Gastrocnemius medialis (tissue), 4 donors: Measurements from ENCODE around the gene ENGASE. TPM values are rescaled to one million over a fixed set of nuclear protein-coding genes. Genes with fewer than 3 reads are reported as not detected.
A peak's percentile ranks its signal among the peaks of the same experiment; 100 is the strongest.

Experiments used
- ATAC-seq, 2 donors: fragments of 150-250 bp; one replicate each; pipeline ENCODE4 v1.9.1; 2016
- DNase-seq, 2 donors: peaks; one replicate each; pipeline ENCODE4 v3.0.0-alpha.2; 2019
- H3K27ac ChIP-seq, 4 donors: fragments of 200-600 bp; sonication (generic); 1 replicate in 1 of 4; 2 replicates in 3 of 4; pipeline ENCODE4 v1.5.1; 2016 to 2018; ENCODE audit warnings: mild to moderate bottlenecking in 2 of 4, moderate library complexity in 1 of 4
- H3K27me3 ChIP-seq, 3 donors: fragments of 200-600 bp; sonication (generic) in 2 of 3; 1 replicate in 1 of 3; 2 replicates in 2 of 3; pipeline versions ENCODE4 v1.5.1 to v1.6.0; 2016 to 2019; ENCODE audit warnings: mild to moderate bottlenecking in 1 of 3, moderate library complexity in 1 of 3
- H3K36me3 ChIP-seq, 2 donors: fragments of 200-600 bp; sonication (generic) in 1 of 2; one replicate each; pipeline ENCODE4 v1.5.1; 2017 to 2018
- H3K4me1 ChIP-seq, 2 donors: fragments of 200-600 bp; sonication (generic) in 1 of 2; one replicate each; pipeline ENCODE4 v1.5.1; 2016 to 2017; ENCODE audit warnings: mild to moderate bottlenecking in 2 of 2
- H3K4me3 ChIP-seq, 4 donors: fragments of 200-600 bp; sonication (generic) in 3 of 4; 1 replicate in 1 of 4; 2 replicates in 3 of 4; pipeline ENCODE4 v1.5.1; 2016 to 2019; ENCODE audit warnings: mild to moderate bottlenecking in 2 of 4
- H3K9me3 ChIP-seq, 3 donors: fragments of 200-600 bp; sonication (generic) in 2 of 3; 1 replicate in 1 of 3; 2 replicates in 2 of 3; pipeline ENCODE4 v1.5.1; 2016 to 2019
- CTCF ChIP-seq, 5 experiments: fragments of 450-650 bp in 3 of 5; fragments of 200-600 bp in 2 of 5; sonication (generic) in 2 of 5; IDR thresholded peaks in 4 of 5; conservative IDR thresholded peaks in 1 of 5; 1 replicate in 4 of 5; 2 replicates in 1 of 5; pipeline ENCODE4 v1.5.1; 2016 to 2019; ENCODE audit warnings: antibody characterized with exemption in 5 of 5, mild to moderate bottlenecking in 3 of 5, moderate library complexity in 3 of 5
- POLR2A ChIP-seq, 2 donors: fragments of 450-650 bp; IDR thresholded peaks; one replicate each; pipeline ENCODE4 v1.6.1; 2017; ENCODE audit warnings: antibody characterized with exemption in 2 of 2, mild to moderate bottlenecking in 2 of 2, moderate library complexity in 2 of 2
- in situ Hi-C, 4 donors: fragments of 200-750 bp; cut with MboI; loops; one replicate each; pipeline versions ENCODE4 v1.15.0 to v1.8.0; 2017; ENCODE audit warnings: low sequenced_read_pairs in 4 of 4
- intact Hi-C: fragments of 100-400 bp; cut with DNase I; formaldehyde crosslinking; loops from one replicate; pipeline ENCODE4 v1.15.1; 2023; ENCODE audit warnings: low total_unique reads
- total RNA-seq, 4 donors: library from RNA; depleted of rRNA; stranded (reverse); fragments of >200 nt; gene quantifications; one replicate each; pipeline versions ENCODE4 v1.1.0 to v1.2.3, GENCODE V29; 2016

ENGASE gene
- total RNA-seq, 4 donors from 2014 or later = 5.1 to 14.2 (median 9.3) TPM

GRCh38 chr17:79075446-79075750, 774 bp downstream of the ENGASE start:
- peak overlapping the region; percentile 73 to 88 (median 76) for H3K4me3 ChIP-seq
- no peaks in the 10 kb centered on the region for H3K27me3 ChIP-seq
- in situ Hi-C loops (no loop called here), intact Hi-C loops (loop anchor here (5.0 to 10.0 kb wide), 2 partner anchors 53 to 229 kb away; partner anchors contain the start of gene C1QTNF1)
- peaks cover 34 to 41% of the 10 kb centered on the region in 2 donors for H3K4me1 ChIP-seq
- peaks cover 0 to 23% of the 10 kb centered on the region in 2 donors for H3K36me3 ChIP-seq
- H3K9me3 ChIP-seq = no peaks in the 10 kb centered on the region
- TF ChIP-seq CTCF (IDR thresholded peaks at IDR 0.05 in 4 of 5, conservative IDR thresholded peaks at IDR 0.05 in 1 of 5) (no peak), POLR2A (IDR thresholded peaks at IDR 0.05) (no peak)
- ATAC-seq (peak; percentile 35 to 41), DNase-seq (no peak)
- H3K27ac ChIP-seq = peak overlapping the region; percentile 87 to 98 (median 93)

GRCh38 chr17:79075861-79076406, 1.3 kb downstream of the ENGASE start:
- peak in 1 of 2 donors; percentile 19 for DNase-seq
- H3K27me3 ChIP-seq = no peaks in the 10 kb centered on the region
- ATAC-seq = peak; percentile 24 to 35
- peak overlapping the region; percentile 87 to 98 (median 93) for H3K27ac ChIP-seq
- H3K4me1 ChIP-seq = peaks cover 34 to 41% of the 10 kb centered on the region in 2 donors
- peaks cover 0 to 28% of the 10 kb centered on the region in 2 donors for H3K36me3 ChIP-seq
- no peaks in the 10 kb centered on the region for H3K9me3 ChIP-seq
- in situ Hi-C loops = no loop called here
- intact Hi-C loops = loop anchor here (5.0 to 10.0 kb wide), 2 partner anchors 54 to 229 kb away; partner anchors contain the start of gene C1QTNF1
- TF ChIP-seq CTCF (IDR thresholded peaks at IDR 0.05 in 4 of 5, conservative IDR thresholded peaks at IDR 0.05 in 1 of 5) (no peak), POLR2A (IDR thresholded peaks at IDR 0.05) (no peak)
- peak overlapping the region; percentile 73 to 88 (median 76) for H3K4me3 ChIP-seq

- Histone ChIP-seq H3K27me3 (no peaks in the 10 kb centered on the region), H3K27ac (peak overlapping the region; percentile 87 to 98 (median 93)), H3K4me1 (peaks cover 34 to 41% of the 10 kb centered on the region in 2 donors), H3K9me3 (no peaks in the 10 kb centered on the region), H3K36me3 (peaks cover 0 to 38% of the 10 kb centered on the region in 2 donors), H3K4me3 (no peak overlapping the region)
- ATAC-seq (no peak), DNase-seq (peak in 1 of 2 donors; percentile 11)
- in situ Hi-C loops = no loop called here
- TF ChIP-seq CTCF (IDR thresholded peaks at IDR 0.05 in 4 of 5, conservative IDR thresholded peaks at IDR 0.05 in 1 of 5) = no peak
- no peak for TF ChIP-seq POLR2A (IDR thresholded peaks at IDR 0.05)
- intact Hi-C loops = loop anchor here (5.0 to 10.0 kb wide), 2 partner anchors 55 to 227 kb away; partner anchors contain the start of gene C1QTNF1
These were observed 3.0 kb downstream of the ENGASE start for GRCh38 chr17:79077587-79077986.

- in situ Hi-C loops = no loop called here
- H3K27ac ChIP-seq = peak overlapping the region; percentile 87 to 98 (median 93)
- H3K4me3 ChIP-seq = no peak overlapping the region
- H3K9me3 ChIP-seq = no peaks in the 10 kb centered on the region
- H3K36me3 ChIP-seq = peaks cover 0 to 47% of the 10 kb centered on the region in 2 donors
- no peaks in the 10 kb centered on the region for H3K27me3 ChIP-seq
- TF ChIP-seq POLR2A (IDR thresholded peaks at IDR 0.05) (no peak), CTCF (IDR thresholded peaks at IDR 0.05 in 4 of 5, conservative IDR thresholded peaks at IDR 0.05 in 1 of 5) (no peak)
- no peak for ATAC-seq
- peaks cover 34 to 41% of the 10 kb centered on the region in 2 donors for H3K4me1 ChIP-seq
- DNase-seq = peak in 1 of 2 donors; percentile 10
- intact Hi-C loops = loop anchor here (5.0 to 10.0 kb wide), 2 partner anchors 56 to 226 kb away; partner anchors contain the start of gene C1QTNF1
These were observed 4.0 kb downstream of the ENGASE start for GRCh38 chr17:79078476-79079190.
